ENCODE data around the gene A3GALT2.

The A3GALT2 gene

DNA sequence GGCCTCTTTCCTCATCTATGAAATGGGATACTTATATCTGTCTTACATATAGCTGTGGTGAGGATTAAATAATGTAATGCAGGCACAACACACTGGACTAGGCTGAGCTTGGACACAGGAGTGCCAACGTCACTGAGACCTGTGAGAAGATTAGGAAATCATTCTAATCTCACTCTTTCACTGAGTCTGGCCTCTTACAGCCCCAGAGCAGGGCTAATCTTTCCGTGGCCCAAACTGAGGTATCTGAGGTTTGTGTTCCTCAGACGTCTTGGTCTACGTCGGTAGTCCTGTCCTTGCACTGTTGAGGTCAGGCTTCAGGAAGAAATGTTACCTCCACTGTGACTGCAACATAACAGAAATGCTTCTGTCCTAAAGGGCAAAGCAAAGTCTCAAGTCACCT, 22.6 kb upstream of the A3GALT2 start:
- Histone ChIP-seq H3F3A (ENCODE audit: insufficient read depth, low read length) (no peaks in the 10 kb centered on the region), H3K79me2 (ENCODE audit: insufficient read depth, low read length) (no peaks in the 10 kb centered on the region), H3K4me1 (ENCODE audit: insufficient read depth, low read length, severe bottlenecking) (peaks cover 5% of the 10 kb centered on the region), H3K9ac (ENCODE audit: low read length) (no peak overlapping the region), H3K4me2 (ENCODE audit: low read length) (no peak overlapping the region), H3K4me3 (ENCODE audit: low read depth, low read length, poor library complexity, severe bottlenecking) (no peak overlapping the region), H3K27ac (ENCODE audit: low read depth, low read length, poor library complexity, severe bottlenecking) (no peak overlapping the region), H3K9me3 (ENCODE audit: low read length) (no peaks in the 10 kb centered on the region), H3K9me2 (ENCODE audit: low read depth, low read length) (no peaks in the 10 kb centered on the region), H2AFZ (ENCODE audit: low read length) (no peak overlapping the region), H3K27me3 (ENCODE audit: insufficient read depth, low read length) (no peaks in the 10 kb centered on the region), H4K20me1 (ENCODE audit: insufficient read depth, low read length) (peaks cover 2% of the 10 kb centered on the region; the same call in 1 of the 2 replicates), H3K36me3 (ENCODE audit: insufficient read depth, low read length) (no peaks in the 10 kb centered on the region)
- no peak for TF ChIP-seq EZH2 (IDR thresholded peaks at IDR 0.05; ENCODE audit: borderline replicate concordance, low read length)
- TF ChIP-seq, protein P1, sequence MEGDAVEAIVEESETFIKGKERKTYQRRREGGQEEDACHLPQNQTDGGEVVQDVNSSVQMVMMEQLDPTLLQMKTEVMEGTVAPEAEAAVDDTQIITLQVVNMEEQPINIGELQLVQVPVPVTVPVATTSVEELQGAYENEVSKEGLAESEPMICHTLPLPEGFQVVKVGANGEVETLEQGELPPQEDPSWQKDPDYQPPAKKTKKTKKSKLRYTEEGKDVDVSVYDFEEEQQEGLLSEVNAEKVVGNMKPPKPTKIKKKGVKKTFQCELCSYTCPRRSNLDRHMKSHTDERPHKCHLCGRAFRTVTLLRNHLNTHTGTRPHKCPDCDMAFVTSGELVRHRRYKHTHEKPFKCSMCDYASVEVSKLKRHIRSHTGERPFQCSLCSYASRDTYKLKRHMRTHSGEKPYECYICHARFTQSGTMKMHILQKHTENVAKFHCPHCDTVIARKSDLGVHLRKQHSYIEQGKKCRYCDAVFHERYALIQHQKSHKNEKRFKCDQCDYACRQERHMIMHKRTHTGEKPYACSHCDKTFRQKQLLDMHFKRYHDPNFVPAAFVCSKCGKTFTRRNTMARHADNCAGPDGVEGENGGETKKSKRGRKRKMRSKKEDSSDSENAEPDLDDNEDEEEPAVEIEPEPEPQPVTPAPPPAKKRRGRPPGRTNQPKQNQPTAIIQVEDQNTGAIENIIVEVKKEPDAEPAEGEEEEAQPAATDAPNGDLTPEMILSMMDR (IDR thresholded peaks at IDR 0.05; ENCODE audit: low read length): no peak

DNA sequence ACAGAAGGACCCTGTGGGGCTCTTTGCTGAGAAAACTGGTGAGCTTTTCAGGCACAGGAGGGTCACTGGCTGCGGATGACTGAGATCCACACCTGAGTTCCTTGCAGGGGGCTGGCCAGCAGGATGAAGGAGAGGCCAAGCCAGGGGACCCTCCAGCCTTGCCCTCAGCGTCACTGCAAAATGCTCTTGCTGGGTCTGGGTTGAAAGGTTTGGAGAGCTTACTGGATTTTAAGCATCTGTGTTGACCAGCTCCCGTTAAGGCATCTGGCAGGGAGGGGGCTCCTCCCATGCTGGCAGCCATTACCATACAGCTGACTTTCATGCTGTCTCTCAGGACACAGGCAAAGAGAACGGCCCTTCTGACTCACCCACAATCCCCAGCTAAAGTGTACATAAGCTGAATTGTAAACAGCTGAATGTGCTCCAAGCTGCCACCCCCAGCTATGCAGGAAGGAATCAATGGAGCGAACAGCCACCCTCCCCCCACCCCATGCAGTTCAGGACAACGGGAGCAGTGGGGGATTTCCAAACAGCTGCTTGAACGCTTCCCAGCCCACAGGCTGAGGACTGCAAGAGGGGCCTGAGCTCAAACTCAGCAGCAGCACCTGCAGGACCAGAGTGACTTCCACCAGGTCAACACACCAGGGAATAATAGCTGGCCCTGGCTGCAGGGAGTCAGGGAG, 21.3 kb upstream of the A3GALT2 start:
- no peaks in the 10 kb centered on the region for H3F3A ChIP-seq (ENCODE audit: insufficient read depth, low read length)
- H3K36me3 ChIP-seq (ENCODE audit: insufficient read depth, low read length): no peaks in the 10 kb centered on the region
- no peak overlapping the region for H3K27ac ChIP-seq (ENCODE audit: low read depth, low read length, poor library complexity, severe bottlenecking)
- H3K27me3 ChIP-seq (ENCODE audit: insufficient read depth, low read length): no peaks in the 10 kb centered on the region
- H3K79me2 ChIP-seq (ENCODE audit: insufficient read depth, low read length): no peaks in the 10 kb centered on the region
- H4K20me1 ChIP-seq (ENCODE audit: insufficient read depth, low read length): peaks cover 4% of the 10 kb centered on the region; the same call in 1 of the 2 replicates
- H3K4me2 ChIP-seq (ENCODE audit: low read length): no peak overlapping the region
- H3K4me3 ChIP-seq (ENCODE audit: low read depth, low read length, poor library complexity, severe bottlenecking): no peak overlapping the region
- H2AFZ ChIP-seq (ENCODE audit: low read length): no peak overlapping the region
- no peaks in the 10 kb centered on the region for H3K9me2 ChIP-seq (ENCODE audit: low read depth, low read length)
- no peak overlapping the region for H3K9ac ChIP-seq (ENCODE audit: low read length)
- no peaks in the 10 kb centered on the region for H3K4me1 ChIP-seq (ENCODE audit: insufficient read depth, low read length, severe bottlenecking)
- H3K9me3 ChIP-seq (ENCODE audit: low read length): no peaks in the 10 kb centered on the region
- TF ChIP-seq, protein P1 (IDR thresholded peaks at IDR 0.05; ENCODE audit: low read length): no peak
- TF ChIP-seq EZH2 (IDR thresholded peaks at IDR 0.05; ENCODE audit: borderline replicate concordance, low read length): no peak

DNA sequence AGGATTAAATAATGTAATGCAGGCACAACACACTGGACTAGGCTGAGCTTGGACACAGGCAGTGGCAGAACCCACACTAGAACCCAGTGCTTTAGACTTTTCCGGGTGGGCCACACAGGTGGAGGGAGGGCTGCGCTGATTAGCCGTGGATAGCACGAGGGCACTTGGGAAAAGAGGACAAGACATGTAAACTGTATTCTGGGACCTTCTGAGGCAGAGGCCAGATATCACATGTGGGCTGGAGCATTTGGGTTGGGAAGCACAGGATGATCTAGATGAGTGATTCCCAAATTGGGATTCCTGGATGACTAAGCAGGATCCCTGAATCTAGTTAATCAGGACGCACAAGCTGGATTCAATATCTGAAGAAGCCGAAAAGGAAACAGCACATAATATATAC, 20.3 kb upstream of the A3GALT2 start:
- H3K36me3 ChIP-seq (ENCODE audit: insufficient read depth, low read length): no peaks in the 10 kb centered on the region
- H3K27me3 ChIP-seq (ENCODE audit: insufficient read depth, low read length): no peaks in the 10 kb centered on the region
- H3K9ac ChIP-seq (ENCODE audit: low read length): no peak overlapping the region
- H3K27ac ChIP-seq (ENCODE audit: low read depth, low read length, poor library complexity, severe bottlenecking): no peak overlapping the region
- no peaks in the 10 kb centered on the region for H3F3A ChIP-seq (ENCODE audit: insufficient read depth, low read length)
- no peak overlapping the region for H2AFZ ChIP-seq (ENCODE audit: low read length)
- no peaks in the 10 kb centered on the region for H3K79me2 ChIP-seq (ENCODE audit: insufficient read depth, low read length)
- H3K4me2 ChIP-seq (ENCODE audit: low read length): no peak overlapping the region
- H3K4me1 ChIP-seq (ENCODE audit: insufficient read depth, low read length, severe bottlenecking): no peaks in the 10 kb centered on the region
- TF ChIP-seq, protein P1 (IDR thresholded peaks at IDR 0.05; ENCODE audit: low read length): no peak
- no peak for TF ChIP-seq EZH2 (IDR thresholded peaks at IDR 0.05; ENCODE audit: borderline replicate concordance, low read length)
- H3K4me3 ChIP-seq (ENCODE audit: low read depth, low read length, poor library complexity, severe bottlenecking): no peak overlapping the region
- H4K20me1 ChIP-seq (ENCODE audit: insufficient read depth, low read length): 0 out of 2 replicates have a peak, but pooled peaks cover 2% of the 10 kb centered on the region
- H3K9me3 ChIP-seq (ENCODE audit: low read length): no peaks in the 10 kb centered on the region
- no peaks in the 10 kb centered on the region for H3K9me2 ChIP-seq (ENCODE audit: low read depth, low read length)

Measured in OCI-LY1 (cell line).